ENCODE data around the gene ARL14EP.

ARL14EP gene

GRCh38 chr11:30342736-30343166 lies 19.8 kb downstream of the ARL14EP start:
- Histone ChIP-seq H3K9me3 (ENCODE audit: low read depth, low read length) (no peaks in the 10 kb centered on the region), H3K4me3 (no peak overlapping the region), H3K9ac (ENCODE audit: insufficient read length) (no peak overlapping the region), H3K36me3 (ENCODE audit: insufficient read depth, low read length) (0 out of 2 replicates have a peak, but pooled peaks cover 11% of the 10 kb centered on the region), H3K27ac (no peak overlapping the region)
- no peak for DNase-seq (ENCODE audit: low read depth, low spot score)
- TF ChIP-seq POLR2AphosphoS5 (IDR thresholded peaks at IDR 0.05; ENCODE audit: borderline replicate concordance, low read depth, low read length) (no peak), EZH2 (IDR thresholded peaks at IDR 0.05) (no peak), FOXP2 (optimal IDR thresholded peaks at IDR 0.05; ENCODE audit: control extremely low read depth, extremely low read length, insufficient read depth) (no peak)

- Histone ChIP-seq H3K36me3 (ENCODE audit: insufficient read depth, low read length) (0 out of 2 replicates have a peak, but pooled peaks cover 2% of the 10 kb centered on the region), H3K27ac (no peak overlapping the region), H3K4me3 (no peak overlapping the region), H3K9ac (ENCODE audit: insufficient read length) (no peak overlapping the region), H3K9me3 (ENCODE audit: low read depth, low read length) (no peaks in the 10 kb centered on the region)
- TF ChIP-seq POLR2AphosphoS5 (IDR thresholded peaks at IDR 0.05; ENCODE audit: borderline replicate concordance, low read depth, low read length) = no peak
- no peak for TF ChIP-seq EZH2 (IDR thresholded peaks at IDR 0.05)
- no peak for TF ChIP-seq FOXP2 (optimal IDR thresholded peaks at IDR 0.05; ENCODE audit: control extremely low read depth, extremely low read length, insufficient read depth)
- no peak for DNase-seq (ENCODE audit: low read depth, low spot score)
Observed at GRCh38 chr11:30344085-30344484, 21.2 kb downstream of the ARL14EP start.

- TF ChIP-seq FOXP2 (optimal IDR thresholded peaks at IDR 0.05; ENCODE audit: control extremely low read depth, extremely low read length, insufficient read depth) = no peak
- no peak for TF ChIP-seq POLR2AphosphoS5 (IDR thresholded peaks at IDR 0.05; ENCODE audit: borderline replicate concordance, low read depth, low read length)
- no peak for TF ChIP-seq EZH2 (IDR thresholded peaks at IDR 0.05)
- DNase-seq (ENCODE audit: low read depth, low spot score) = no peak
- H3K4me3 ChIP-seq = no peak overlapping the region
- H3K9me3 ChIP-seq (ENCODE audit: low read depth, low read length) = no peaks in the 10 kb centered on the region
- H3K36me3 ChIP-seq (ENCODE audit: insufficient read depth, low read length) = no peaks in the 10 kb centered on the region
- no peak overlapping the region for H3K27ac ChIP-seq
- no peak overlapping the region for H3K9ac ChIP-seq (ENCODE audit: insufficient read length)
Observed at GRCh38 chr11:30345644-30346043, 22.7 kb downstream of the ARL14EP start.

- no peak overlapping the region for H3K4me3 ChIP-seq
- no peaks in the 10 kb centered on the region for H3K36me3 ChIP-seq (ENCODE audit: insufficient read depth, low read length)
- no peaks in the 10 kb centered on the region for H3K9me3 ChIP-seq (ENCODE audit: low read depth, low read length)
- TF ChIP-seq POLR2AphosphoS5 (IDR thresholded peaks at IDR 0.05; ENCODE audit: borderline replicate concordance, low read depth, low read length) = no peak
- no peak for TF ChIP-seq FOXP2 (optimal IDR thresholded peaks at IDR 0.05; ENCODE audit: control extremely low read depth, extremely low read length, insufficient read depth)
- no peak for TF ChIP-seq EZH2 (IDR thresholded peaks at IDR 0.05)
- H3K27ac ChIP-seq = no peak overlapping the region
- peak; percentile 48 for DNase-seq (ENCODE audit: low read depth, low spot score)
- no peak overlapping the region for H3K9ac ChIP-seq (ENCODE audit: insufficient read length)
Observed at GRCh38 chr11:30346068-30346688, 23.3 kb downstream of the ARL14EP start.

- Histone ChIP-seq H3K9me3 (ENCODE audit: low read depth, low read length) (no peaks in the 10 kb centered on the region), H3K4me3 (no peak overlapping the region), H3K27ac (no peak overlapping the region), H3K36me3 (ENCODE audit: insufficient read depth, low read length) (no peaks in the 10 kb centered on the region), H3K9ac (ENCODE audit: insufficient read length) (no peak overlapping the region)
- no peak for DNase-seq (ENCODE audit: low read depth, low spot score)
- TF ChIP-seq POLR2AphosphoS5 (IDR thresholded peaks at IDR 0.05; ENCODE audit: borderline replicate concordance, low read depth, low read length) (no peak), EZH2 (IDR thresholded peaks at IDR 0.05) (no peak), FOXP2 (optimal IDR thresholded peaks at IDR 0.05; ENCODE audit: control extremely low read depth, extremely low read length, insufficient read depth) (no peak)
Observed at GRCh38 chr11:30348035-30348434, 25.1 kb downstream of the ARL14EP start.

- no peak for DNase-seq (ENCODE audit: low read depth, low spot score)
- no peaks in the 10 kb centered on the region for H3K9me3 ChIP-seq (ENCODE audit: low read depth, low read length)
- H3K27ac ChIP-seq = no peak overlapping the region
- H3K4me3 ChIP-seq = no peak overlapping the region
- H3K36me3 ChIP-seq (ENCODE audit: insufficient read depth, low read length) = no peaks in the 10 kb centered on the region
- H3K9ac ChIP-seq (ENCODE audit: insufficient read length) = no peak overlapping the region
- TF ChIP-seq POLR2AphosphoS5 (IDR thresholded peaks at IDR 0.05; ENCODE audit: borderline replicate concordance, low read depth, low read length) = no peak
- TF ChIP-seq FOXP2 (optimal IDR thresholded peaks at IDR 0.05; ENCODE audit: control extremely low read depth, extremely low read length, insufficient read depth) = no peak
- TF ChIP-seq EZH2 (IDR thresholded peaks at IDR 0.05) = no peak
Observed at GRCh38 chr11:30349885-30350284, 27.0 kb downstream of the ARL14EP start.

- H3K27ac ChIP-seq = no peak overlapping the region
- TF ChIP-seq POLR2AphosphoS5 (IDR thresholded peaks at IDR 0.05; ENCODE audit: borderline replicate concordance, low read depth, low read length) (no peak), EZH2 (IDR thresholded peaks at IDR 0.05) (no peak), FOXP2 (optimal IDR thresholded peaks at IDR 0.05; ENCODE audit: control extremely low read depth, extremely low read length, insufficient read depth) (no peak)
Observed at GRCh38 chr11:30350384-30350783, 27.5 kb downstream of the ARL14EP start.

GRCh38 chr11:30351061-30351460 lies 28.2 kb downstream of the ARL14EP start:
- Histone ChIP-seq H3K4me3 (no peak overlapping the region), H3K36me3 (ENCODE audit: insufficient read depth, low read length) (no peaks in the 10 kb centered on the region), H3K27ac (no peak overlapping the region), H3K9me3 (ENCODE audit: low read depth, low read length) (no peaks in the 10 kb centered on the region), H3K9ac (ENCODE audit: insufficient read length) (no peak overlapping the region)
- TF ChIP-seq FOXP2 (optimal IDR thresholded peaks at IDR 0.05; ENCODE audit: control extremely low read depth, extremely low read length, insufficient read depth) = no peak
- no peak for DNase-seq (ENCODE audit: low read depth, low spot score)

More at GRCh38 chr11:30350384-30350783, 27.5 kb downstream of the ARL14EP start:
- Histone ChIP-seq H3K9ac (ENCODE audit: insufficient read length) (no peak overlapping the region), H3K36me3 (ENCODE audit: insufficient read depth, low read length) (no peaks in the 10 kb centered on the region), H3K4me3 (no peak overlapping the region), H3K9me3 (ENCODE audit: low read depth, low read length) (no peaks in the 10 kb centered on the region)
- no peak for DNase-seq (ENCODE audit: low read depth, low spot score)

- Histone ChIP-seq H3K9me3 (ENCODE audit: low read depth, low read length) (no peaks in the 10 kb centered on the region), H3K9ac (ENCODE audit: insufficient read length) (no peak overlapping the region), H3K36me3 (ENCODE audit: insufficient read depth, low read length) (no peaks in the 10 kb centered on the region), H3K27ac (no peak overlapping the region), H3K4me3 (no peak overlapping the region)
- TF ChIP-seq EZH2 (IDR thresholded peaks at IDR 0.05) (no peak), POLR2AphosphoS5 (IDR thresholded peaks at IDR 0.05; ENCODE audit: borderline replicate concordance, low read depth, low read length) (no peak), FOXP2 (optimal IDR thresholded peaks at IDR 0.05; ENCODE audit: control extremely low read depth, extremely low read length, insufficient read depth) (no peak)
- DNase-seq (ENCODE audit: low read depth, low spot score) = no peak
Observed at GRCh38 chr11:30356391-30356790, 33.5 kb downstream of the ARL14EP start.

Data from SK-N-MC (cell line).